A673 (cell line): ENCODE measurements around the gene PCBP3.

ENCODE experiments used
- CTCF ChIP-seq: fragments of 300-800, 200-600 bp; sonication (generic); conservative IDR thresholded peaks from 2 replicates; pipeline ENCODE4 v1.5.1; 2017; ENCODE audit warnings: low read depth, mild to moderate bottlenecking, antibody characterized with exemption, low read length, moderate library complexity, mixed read lengths
- EZH2 ChIP-seq: fragments of 200-600 bp; sonication (generic); IDR thresholded peaks from 2 replicates; pipeline ENCODE4 v1.6.1; 2017; ENCODE audit warnings: borderline replicate concordance, low read depth, mild to moderate bottlenecking, mixed read lengths, antibody characterized with exemption, low read length; ENCODE audit not compliant: poor library complexity, severe bottlenecking

- no peak for TF ChIP-seq CTCF
- TF ChIP-seq EZH2 = no peak
Observed at GRCh38 chr21:45618846-45619485, 24.6 kb upstream of the PCBP3 start.
